Hepatocyte (in vitro differentiated cells): ENCODE results near the gene GLIPR2.

Source experiments
- EZH2phosphoT487 ChIP-seq: fragments of 200-600 bp; sonication (generic); IDR thresholded peaks from one replicate; pipeline ENCODE4 v1.6.1; 2018; ENCODE audit warnings: antibody characterized with exemption, mild to moderate bottlenecking, low read depth, moderate library complexity; ENCODE audit not compliant: unreplicated experiment, severe bottlenecking
- TF ChIP-seq, protein P1 (sequence below): fragments of 200-600 bp; sonication (generic); IDR thresholded peaks from 2 replicates; pipeline ENCODE4 v1.5.1; 2016; ENCODE audit warnings: antibody characterized with exemption, mild to moderate bottlenecking; ENCODE audit not compliant: poor library complexity

DNA sequence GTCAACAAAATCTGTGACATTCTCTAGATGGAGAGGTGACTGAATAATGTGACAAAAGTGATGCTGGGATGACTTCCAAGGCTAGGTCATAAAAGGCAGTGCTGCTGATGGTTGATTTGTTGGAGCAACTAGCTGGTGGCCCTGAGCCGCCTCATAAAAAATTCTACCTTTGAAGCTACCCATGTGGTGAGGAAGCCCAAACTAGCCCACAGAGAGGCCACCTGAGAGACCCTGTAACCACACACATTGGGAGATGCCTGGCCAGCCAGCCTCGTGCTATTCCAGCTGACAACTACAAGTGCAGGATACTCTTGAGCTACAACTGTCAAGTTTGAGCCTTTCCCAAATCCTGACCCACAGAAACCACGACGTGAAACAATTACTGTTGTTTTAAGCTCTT, 76.9 kb downstream of the GLIPR2 start:
- TF ChIP-seq, protein P1, sequence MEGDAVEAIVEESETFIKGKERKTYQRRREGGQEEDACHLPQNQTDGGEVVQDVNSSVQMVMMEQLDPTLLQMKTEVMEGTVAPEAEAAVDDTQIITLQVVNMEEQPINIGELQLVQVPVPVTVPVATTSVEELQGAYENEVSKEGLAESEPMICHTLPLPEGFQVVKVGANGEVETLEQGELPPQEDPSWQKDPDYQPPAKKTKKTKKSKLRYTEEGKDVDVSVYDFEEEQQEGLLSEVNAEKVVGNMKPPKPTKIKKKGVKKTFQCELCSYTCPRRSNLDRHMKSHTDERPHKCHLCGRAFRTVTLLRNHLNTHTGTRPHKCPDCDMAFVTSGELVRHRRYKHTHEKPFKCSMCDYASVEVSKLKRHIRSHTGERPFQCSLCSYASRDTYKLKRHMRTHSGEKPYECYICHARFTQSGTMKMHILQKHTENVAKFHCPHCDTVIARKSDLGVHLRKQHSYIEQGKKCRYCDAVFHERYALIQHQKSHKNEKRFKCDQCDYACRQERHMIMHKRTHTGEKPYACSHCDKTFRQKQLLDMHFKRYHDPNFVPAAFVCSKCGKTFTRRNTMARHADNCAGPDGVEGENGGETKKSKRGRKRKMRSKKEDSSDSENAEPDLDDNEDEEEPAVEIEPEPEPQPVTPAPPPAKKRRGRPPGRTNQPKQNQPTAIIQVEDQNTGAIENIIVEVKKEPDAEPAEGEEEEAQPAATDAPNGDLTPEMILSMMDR: no peak
- TF ChIP-seq EZH2phosphoT487: no peak
